H1 (cell line): Measurements from ENCODE around the gene CREB1. TPM values are rescaled to one million over a fixed set of nuclear protein-coding genes. Genes with fewer than 3 reads are reported as not detected.

Experiments
- FOSL1 ChIP-seq: IDR thresholded peaks from 2 replicates; pipeline ENCODE4 v1.6.1; 2011; ENCODE audit warnings: mild to moderate bottlenecking, low read depth, low read length, moderate library complexity; ENCODE audit not compliant: insufficient read depth
- SIRT6 ChIP-seq: IDR thresholded peaks from one replicate; pipeline ENCODE4 v1.7.1; 2012; ENCODE audit warnings: low read length, inconsistent platforms
- USF2 ChIP-seq: IDR thresholded peaks from 2 replicates; pipeline ENCODE4 v1.6.1; 2011; ENCODE audit warnings: low read length, improper control_type of control experiment
- polyA plus RNA-seq, 7 experiments: library from polyadenylated mRNA; depleted of rRNA in 3 of 7; stranded (reverse) in 5 of 7; unstranded in 2 of 7; fragments of >200 nt in 5 of 7; fragments of 200-250 nt in 2 of 7; gene quantifications; 1 replicate in 5 of 7; 2 replicates in 1 of 7; 4 replicates in 1 of 7; pipeline versions ENCODE4 v1.2.1 to v1.2.3, GENCODE V29; 2011 to 2013; ENCODE audit warnings: missing spikeins in 2 of 7, mixed read lengths in 2 of 7
- total RNA-seq: library from RNA; stranded (reverse); fragmentation: NEBNext Ultra II Directional; extraction: Animal tissue kit (Norgen Biotek cat#: 25700); gene quantifications from 2 replicates; pipeline ENCODE4 v1.2.1, GENCODE V29; 2021

The CREB1 gene
- total and polyA plus RNA-seq, 2 of the 8 experiments (the other 6 are each of a cell fraction or from before 2014, with no cell fraction given): 46.3 to 99.0 TPM

- TF ChIP-seq FOSL1 (no peak), USF2 (no peak), SIRT6 (no peak)
These were observed 42.0 kb upstream of the CREB1 start (continued) for GRCh38 chr2:207487650-207488311.
